H9 (cell line): ENCODE data around the gene HSPA8. TPM values are rescaled to one million over a fixed set of nuclear protein-coding genes. Genes with fewer than 3 reads are reported as not detected.

Experiments
- DNase-seq: peaks from one replicate; pipeline ENCODE4 v3.0.0-alpha.2; 2017
- H2AFZ ChIP-seq: one replicate; pipeline ENCODE4 v1.6.1; 2013; ENCODE audit warnings: mild to moderate bottlenecking, low read length, control low read depth, moderate library complexity
- H2AK5ac ChIP-seq: 2 replicates; pipeline ENCODE4 v1.6.1; 2013; ENCODE audit warnings: low read length, control low read depth, mixed read lengths; ENCODE audit not compliant: insufficient read length
- H2BK120ac ChIP-seq: one replicate; pipeline ENCODE4 v1.6.1; 2013; ENCODE audit warnings: low read depth, mild to moderate bottlenecking, low read length, control low read depth, inconsistent platforms; ENCODE audit not compliant: poor library complexity, severe bottlenecking
- H2BK12ac ChIP-seq: 2 replicates; pipeline ENCODE4 v1.6.1; 2013; ENCODE audit warnings: low read length, control low read depth, mixed read lengths, low read depth; ENCODE audit not compliant: insufficient read length
- H2BK15ac ChIP-seq: 2 replicates; pipeline ENCODE4 v1.6.1; 2013; ENCODE audit warnings: low read depth, low read length, control low read depth
- H2BK20ac ChIP-seq: one replicate; pipeline ENCODE4 v1.6.1; 2013; ENCODE audit warnings: low read depth, mild to moderate bottlenecking, low read length, control low read depth, inconsistent platforms; ENCODE audit not compliant: poor library complexity, severe bottlenecking
- H2BK5ac ChIP-seq: 2 replicates; pipeline ENCODE4 v1.6.1; 2013; ENCODE audit warnings: low read length, control low read depth, mixed read lengths; ENCODE audit not compliant: insufficient read length
- H3K14ac ChIP-seq: 2 replicates; pipeline ENCODE4 v1.6.1; 2013; ENCODE audit warnings: low read length, control low read depth; ENCODE audit not compliant: insufficient read depth
- H3K18ac ChIP-seq: 2 replicates; pipeline ENCODE4 v1.6.1; 2013; ENCODE audit warnings: low read depth, mild to moderate bottlenecking, mixed read lengths, low read length, control low read depth; ENCODE audit not compliant: insufficient read length
- H3K23ac ChIP-seq: 2 replicates; pipeline ENCODE4 v1.6.1; 2013; ENCODE audit warnings: low read length, control low read depth, mixed read lengths, low read depth; ENCODE audit not compliant: insufficient read length
- H3K23me2 ChIP-seq: 2 replicates; pipeline ENCODE4 v1.6.1; 2013; ENCODE audit warnings: low read depth, mild to moderate bottlenecking, mixed read lengths, low read length, control low read depth; ENCODE audit not compliant: insufficient read length, poor library complexity, severe bottlenecking
- H3K27ac ChIP-seq: 2 replicates; pipeline ENCODE4 v1.5.1; 2013; ENCODE audit warnings: low read length, control low read depth, mixed read lengths, low read depth; ENCODE audit not compliant: insufficient read length
- H3K27me3 ChIP-seq: 2 replicates; pipeline ENCODE4 v1.6.1; 2013; ENCODE audit warnings: low read length, control low read depth, inconsistent platforms; ENCODE audit not compliant: insufficient read depth
- H3K4ac ChIP-seq: 2 replicates; pipeline ENCODE4 v1.6.1; 2013; ENCODE audit warnings: low read depth, mild to moderate bottlenecking, control low read depth, inconsistent platforms, low read length, moderate library complexity
- H3K4me1 ChIP-seq: 2 replicates; pipeline ENCODE4 v1.6.1; 2013; ENCODE audit warnings: low read length, control low read depth, inconsistent platforms; ENCODE audit not compliant: insufficient read depth
- H3K4me2 ChIP-seq: 2 replicates; pipeline ENCODE4 v1.6.1; 2013; ENCODE audit warnings: low read length, control low read depth, mixed read lengths; ENCODE audit not compliant: insufficient read length, insufficient read depth
- H3K56ac ChIP-seq: 2 replicates; pipeline ENCODE4 v1.6.1; 2013; ENCODE audit warnings: low read depth, mild to moderate bottlenecking, mixed read lengths, low read length, control low read depth; ENCODE audit not compliant: insufficient read length
- H3K79me1 ChIP-seq: 2 replicates; pipeline ENCODE4 v1.6.1; 2013; ENCODE audit warnings: low read depth, mild to moderate bottlenecking, moderate library complexity, low read length, control low read depth, inconsistent platforms; ENCODE audit not compliant: insufficient read depth, poor library complexity, severe bottlenecking
- H3K79me2 ChIP-seq: 2 replicates; pipeline ENCODE4 v1.6.1; 2013; ENCODE audit warnings: low read length, control low read depth, inconsistent platforms; ENCODE audit not compliant: insufficient read depth
- H3K9ac ChIP-seq: 2 replicates; pipeline ENCODE4 v1.6.1; 2013; ENCODE audit warnings: low read length, control low read depth, mixed read lengths; ENCODE audit not compliant: insufficient read length; ENCODE audit errors: extremely low read depth
- H3K9me3 ChIP-seq: one replicate; pipeline ENCODE4 v1.6.1; 2013; ENCODE audit warnings: low read depth, low read length, inconsistent platforms; ENCODE audit not compliant: control insufficient read depth
- H3T11ph ChIP-seq: one replicate; pipeline ENCODE4 v1.6.1; 2013; ENCODE audit warnings: mild to moderate bottlenecking, low read length, control low read depth, inconsistent platforms
- H4K20me1 ChIP-seq: one replicate; pipeline ENCODE4 v1.6.1; 2013; ENCODE audit not compliant: control insufficient read depth, insufficient read length, insufficient read depth
- H4K5ac ChIP-seq: 2 replicates; pipeline ENCODE4 v1.6.1; 2013; ENCODE audit warnings: low read depth, mild to moderate bottlenecking, mixed read lengths, low read length, control low read depth; ENCODE audit not compliant: insufficient read length
- H4K8ac ChIP-seq: replicated peaks from 2 replicates; pipeline ENCODE4 v1.6.1; 2013; ENCODE audit warnings: low read length, control low read depth, mixed read lengths, low read depth; ENCODE audit not compliant: insufficient read length
- H4K91ac ChIP-seq: 2 replicates; pipeline ENCODE4 v1.6.1; 2013; ENCODE audit warnings: low read depth, mild to moderate bottlenecking, moderate library complexity, mixed read lengths, low read length, control low read depth; ENCODE audit not compliant: insufficient read length
- H3K27ac Mint-ChIP-seq, 3 experiments: 2 replicates in 2 of 3; 3 replicates in 1 of 3; pipeline ENCODE4 v1.8.0; 2020 to 2021; ENCODE audit warnings: mixed read lengths in 3 of 3, mild to moderate bottlenecking in 1 of 3, moderate library complexity in 1 of 3
- H3K27me3 Mint-ChIP-seq: 2 replicates; pipeline ENCODE4 v1.8.0; 2021; ENCODE audit warnings: low read depth, mild to moderate bottlenecking, moderate library complexity, mixed read lengths
- H3K36me3 Mint-ChIP-seq, 3 experiments: 2 replicates in 2 of 3; 3 replicates in 1 of 3; pipeline ENCODE4 v1.8.0; 2020 to 2021; ENCODE audit warnings: low read depth in 3 of 3, mixed read lengths in 3 of 3; ENCODE audit not compliant: insufficient read depth in 1 of 3
- H3K4me1 Mint-ChIP-seq, 2 experiments: 2 replicates each; pipeline ENCODE4 v1.8.0; 2020; ENCODE audit warnings: mixed read lengths in 2 of 2
- H3K4me3 Mint-ChIP-seq, 2 experiments: 2 replicates in 1 of 2; 3 replicates in 1 of 2; pipeline ENCODE4 v1.8.0; 2020 to 2021; ENCODE audit warnings: mild to moderate bottlenecking in 2 of 2, mixed read lengths in 2 of 2, moderate library complexity in 1 of 2
- H3K9me3 Mint-ChIP-seq, 2 experiments: 2 replicates in 1 of 2; 3 replicates in 1 of 2; pipeline ENCODE4 v1.8.0; 2020; ENCODE audit warnings: mild to moderate bottlenecking in 2 of 2, mixed read lengths in 2 of 2, moderate library complexity in 1 of 2
- WGBS: extraction: QIAGEN DNeasy Blood & Tissue Kit; methylation state at CpG from one replicate; pipeline ENCODE4 v1.1.7; 2013; ENCODE audit warnings: missing lambda C conversion rate, low lambda C conversion rate, mixed read lengths; ENCODE audit not compliant: insufficient read length; ENCODE audit errors: extremely low coverage; 5-methylcytosine and 5-hydroxymethylcytosine counted together
- total RNA-seq: library from RNA; stranded (reverse); gene quantifications from 2 replicates; pipeline ENCODE4 v1.2.1, GENCODE V29; 2021
- TF ChIP-seq, protein P1 (sequence below): fragments of 200-600 bp; sonication (generic); conservative IDR thresholded peaks from 3 replicates; pipeline ENCODE4 v1.8.0; 2021; ENCODE audit warnings: antibody characterized with exemption, mild to moderate bottlenecking

HSPA8 gene
- total RNA-seq, 1 experiment from 2014 or later: 2,160 TPM

DNA sequence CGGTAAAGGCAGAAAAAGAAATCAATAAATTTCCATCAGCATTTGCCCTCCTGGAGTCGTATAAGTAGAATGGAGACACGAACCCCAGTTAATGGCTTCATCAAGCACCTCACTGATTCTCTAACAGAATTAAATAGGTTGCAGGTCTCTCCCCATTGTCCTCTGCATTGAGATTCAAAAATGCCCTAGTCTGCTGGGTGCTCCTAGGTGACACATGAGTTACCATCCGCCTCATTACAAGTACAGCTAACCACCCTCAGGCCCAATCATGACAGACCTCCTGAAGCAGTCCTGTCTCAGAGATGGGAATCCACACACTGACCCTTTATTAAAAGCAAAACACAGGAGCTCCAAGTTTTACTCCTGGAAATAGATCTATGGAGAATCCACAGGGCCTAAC lies 31.4 kb downstream of the HSPA8 start:
- H2BK12ac ChIP-seq: no peak overlapping the region
- H3K18ac ChIP-seq: no peak overlapping the region
- no peak overlapping the region for H3K9ac ChIP-seq
- H4K91ac ChIP-seq: no peak overlapping the region
- H3K23me2 ChIP-seq: no peaks in the 10 kb centered on the region
- H4K5ac ChIP-seq: no peak overlapping the region
- H3K9me3 ChIP-seq: no peaks in the 10 kb centered on the region
- no peak overlapping the region for H2AFZ ChIP-seq
- H3K79me1 ChIP-seq: no peaks in the 10 kb centered on the region
- no peak overlapping the region for H3K23ac ChIP-seq
- H2AK5ac ChIP-seq: no peak overlapping the region
- no peaks in the 10 kb centered on the region for H3K4me1 ChIP-seq
- no peak overlapping the region for H2BK5ac ChIP-seq
- H3K27ac Mint-ChIP-seq: peak overlapping the region in 2 of 3 experiments; percentile 46 to 86; a peak in 3 of 7 replicates
- H3T11ph ChIP-seq: no peak overlapping the region
- no peak overlapping the region for H3K4me2 ChIP-seq
- no CpG with 5 or more reads among the region's 4 CpGs for WGBS
- no peak overlapping the region for H3K4ac ChIP-seq
- no peaks in the 10 kb centered on the region for H3K27me3 ChIP-seq
- no peaks in the 10 kb centered on the region for H3K79me2 ChIP-seq
- no peak overlapping the region for H3K4me3 Mint-ChIP-seq
- H2BK20ac ChIP-seq: no peak overlapping the region
- H3K36me3 Mint-ChIP-seq: no peaks in the 10 kb centered on the region
- H4K20me1 ChIP-seq: no peaks in the 10 kb centered on the region
- no peak overlapping the region for H3K14ac ChIP-seq
- peaks cover 12% of the 10 kb centered on the region in 2 experiments for H3K4me1 Mint-ChIP-seq
- TF ChIP-seq, protein P1, sequence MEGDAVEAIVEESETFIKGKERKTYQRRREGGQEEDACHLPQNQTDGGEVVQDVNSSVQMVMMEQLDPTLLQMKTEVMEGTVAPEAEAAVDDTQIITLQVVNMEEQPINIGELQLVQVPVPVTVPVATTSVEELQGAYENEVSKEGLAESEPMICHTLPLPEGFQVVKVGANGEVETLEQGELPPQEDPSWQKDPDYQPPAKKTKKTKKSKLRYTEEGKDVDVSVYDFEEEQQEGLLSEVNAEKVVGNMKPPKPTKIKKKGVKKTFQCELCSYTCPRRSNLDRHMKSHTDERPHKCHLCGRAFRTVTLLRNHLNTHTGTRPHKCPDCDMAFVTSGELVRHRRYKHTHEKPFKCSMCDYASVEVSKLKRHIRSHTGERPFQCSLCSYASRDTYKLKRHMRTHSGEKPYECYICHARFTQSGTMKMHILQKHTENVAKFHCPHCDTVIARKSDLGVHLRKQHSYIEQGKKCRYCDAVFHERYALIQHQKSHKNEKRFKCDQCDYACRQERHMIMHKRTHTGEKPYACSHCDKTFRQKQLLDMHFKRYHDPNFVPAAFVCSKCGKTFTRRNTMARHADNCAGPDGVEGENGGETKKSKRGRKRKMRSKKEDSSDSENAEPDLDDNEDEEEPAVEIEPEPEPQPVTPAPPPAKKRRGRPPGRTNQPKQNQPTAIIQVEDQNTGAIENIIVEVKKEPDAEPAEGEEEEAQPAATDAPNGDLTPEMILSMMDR: no peak
- no peak overlapping the region for H3K27ac ChIP-seq
- no peak for DNase-seq
- no peak overlapping the region for H4K8ac ChIP-seq
- no peak overlapping the region for H2BK120ac ChIP-seq
- H2BK15ac ChIP-seq: no peak overlapping the region
- H3K56ac ChIP-seq: no peak overlapping the region
- H3K9me3 Mint-ChIP-seq: no peaks in the 10 kb centered on the region
- H3K27me3 Mint-ChIP-seq: no peaks in the 10 kb centered on the region
